Kidney (tissue), 2 donors: ENCODE measurements around the gene PSMB9. TPM values are rescaled to one million over a fixed set of nuclear protein-coding genes. Genes with fewer than 3 reads are reported as not detected.

Experiments used
- polyA plus RNA-seq: library from polyadenylated mRNA; stranded (reverse); fragments of 350-450 nt; fragmentation: Illumina TruSeq; extraction: RNeasy Lipid Tissue Mini Kit (QIAGEN cat#74804); gene quantifications from one replicate; pipeline ENCODE4 v1.2.3, GENCODE V29; 2014; ENCODE audit warnings: low read depth, low replicate concordance; ENCODE audit not compliant: insufficient read depth
- total RNA-seq: library from RNA; stranded (reverse); fragmentation: NEBNext Ultra II Directional; extraction: Animal tissue kit (Norgen Biotek cat#: 25700); gene quantifications from one replicate; pipeline ENCODE4 v1.2.1, GENCODE V29; 2021
- donor health status: DM: yes; HTN: yes; CAD: no.

The PSMB9 gene
- total and polyA plus RNA-seq, 2 donors from 2014 or later: 52.8 to 56.6 TPM

Other genes with a start within 250 kb of the PSMB9 start
- gene HLA-DQA1, start 216.8 kb upstream of the PSMB9 start, total RNA-seq: 63.5 TPM
- gene HLA-DQA1, start 216.8 kb upstream of the PSMB9 start, polyA plus RNA-seq: 29.6 TPM
- gene HLA-DQB1, start 187.5 kb upstream of the PSMB9 start, total RNA-seq: 13.8 TPM
- gene HLA-DQB1, start 187.5 kb upstream of the PSMB9 start, polyA plus RNA-seq: 48.0 TPM
- gene HLA-DQA2, start 112.8 kb upstream of the PSMB9 start, total RNA-seq: 6.4 TPM
- gene HLA-DQA2, start 112.8 kb upstream of the PSMB9 start, polyA plus RNA-seq: 10.0 TPM
- gene HLA-DQB2, start 90.7 kb upstream of the PSMB9 start, total RNA-seq: 15.1 TPM
- gene HLA-DQB2, start 90.7 kb upstream of the PSMB9 start, polyA plus RNA-seq: 1.7 TPM
- gene HLA-DOB, start 37.2 kb upstream of the PSMB9 start, total RNA-seq: 6.1 TPM
- gene HLA-DOB, start 37.2 kb upstream of the PSMB9 start, polyA plus RNA-seq: 1.9 TPM
- gene TAP2, start 15.5 kb upstream of the PSMB9 start, total RNA-seq: 37.6 TPM
- gene TAP2, start 15.5 kb upstream of the PSMB9 start, polyA plus RNA-seq: 25.4 TPM
- gene PSMB8, start 10.1 kb upstream of the PSMB9 start, total RNA-seq: 79.6 TPM
- gene PSMB8, start 10.1 kb upstream of the PSMB9 start, polyA plus RNA-seq: 90.6 TPM
- 45.4 TPM for gene TAP1, start 488 bp upstream of the PSMB9 start, total RNA-seq
- gene TAP1, start 488 bp upstream of the PSMB9 start, polyA plus RNA-seq: 32.1 TPM
- 78.0 TPM for gene HLA-DMB, start 86.8 kb downstream of the PSMB9 start, total RNA-seq
- gene HLA-DMB, start 86.8 kb downstream of the PSMB9 start, polyA plus RNA-seq: 45.5 TPM
- 98.5 TPM for gene HLA-DMA, start 98.9 kb downstream of the PSMB9 start, total RNA-seq
- gene HLA-DMA, start 98.9 kb downstream of the PSMB9 start, polyA plus RNA-seq: 101 TPM
- 184 TPM for gene BRD2, start 114.4 kb downstream of the PSMB9 start, total RNA-seq
- 73.9 TPM for gene BRD2, start 114.4 kb downstream of the PSMB9 start, polyA plus RNA-seq
- gene HLA-DOA, start 155.4 kb downstream of the PSMB9 start, total RNA-seq: 21.6 TPM
- gene HLA-DOA, start 155.4 kb downstream of the PSMB9 start, polyA plus RNA-seq: 10.8 TPM
- gene HLA-DPA1, start 219.5 kb downstream of the PSMB9 start, total RNA-seq: 200 TPM
- 154 TPM for gene HLA-DPA1, start 219.5 kb downstream of the PSMB9 start, polyA plus RNA-seq
- gene HLA-DPB1, start 221.8 kb downstream of the PSMB9 start, total RNA-seq: 181 TPM
- 141 TPM for gene HLA-DPB1, start 221.8 kb downstream of the PSMB9 start, polyA plus RNA-seq